AG10803 (cell line): ENCODE data around the gene HOXA3.
A peak's percentile ranks its signal among the peaks of the same experiment; 100 is the strongest.

Experiments
- DNase-seq: peaks from one replicate; pipeline ENCODE4 v3.0.0; 2010; ENCODE audit warnings: low read depth
- H3K4me3 ChIP-seq: 2 replicates; pipeline ENCODE4 v1.5.1; 2011; ENCODE audit warnings: mild to moderate bottlenecking, low read length, control low read depth
- TF ChIP-seq, protein P1 (sequence below): conservative IDR thresholded peaks from 2 replicates; pipeline ENCODE4 v1.5.1; 2011; ENCODE audit warnings: mild to moderate bottlenecking, low read length, control low read depth, inconsistent platforms

HOXA3 gene

DNA sequence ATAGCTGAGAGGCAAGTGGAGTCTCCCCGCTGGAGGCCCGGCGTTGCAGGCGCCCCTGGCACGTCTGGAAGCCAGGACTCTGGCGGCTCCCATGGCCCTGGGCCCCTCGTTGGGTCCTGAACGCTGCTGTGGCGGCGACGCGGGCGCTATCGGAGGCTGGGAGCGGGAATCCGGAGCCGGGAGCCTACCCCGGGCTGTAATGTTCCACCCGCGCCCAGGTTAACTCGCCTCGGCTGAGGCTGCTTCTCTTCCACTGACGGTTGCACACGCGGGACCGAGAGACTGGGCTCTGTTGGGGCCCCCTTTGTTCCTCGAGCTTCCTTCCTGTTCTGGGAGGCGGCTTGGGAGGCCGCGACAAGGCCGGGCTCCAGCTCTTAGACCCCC lies 7.6 kb downstream of the HOXA3 start:
- TF ChIP-seq, protein P1, sequence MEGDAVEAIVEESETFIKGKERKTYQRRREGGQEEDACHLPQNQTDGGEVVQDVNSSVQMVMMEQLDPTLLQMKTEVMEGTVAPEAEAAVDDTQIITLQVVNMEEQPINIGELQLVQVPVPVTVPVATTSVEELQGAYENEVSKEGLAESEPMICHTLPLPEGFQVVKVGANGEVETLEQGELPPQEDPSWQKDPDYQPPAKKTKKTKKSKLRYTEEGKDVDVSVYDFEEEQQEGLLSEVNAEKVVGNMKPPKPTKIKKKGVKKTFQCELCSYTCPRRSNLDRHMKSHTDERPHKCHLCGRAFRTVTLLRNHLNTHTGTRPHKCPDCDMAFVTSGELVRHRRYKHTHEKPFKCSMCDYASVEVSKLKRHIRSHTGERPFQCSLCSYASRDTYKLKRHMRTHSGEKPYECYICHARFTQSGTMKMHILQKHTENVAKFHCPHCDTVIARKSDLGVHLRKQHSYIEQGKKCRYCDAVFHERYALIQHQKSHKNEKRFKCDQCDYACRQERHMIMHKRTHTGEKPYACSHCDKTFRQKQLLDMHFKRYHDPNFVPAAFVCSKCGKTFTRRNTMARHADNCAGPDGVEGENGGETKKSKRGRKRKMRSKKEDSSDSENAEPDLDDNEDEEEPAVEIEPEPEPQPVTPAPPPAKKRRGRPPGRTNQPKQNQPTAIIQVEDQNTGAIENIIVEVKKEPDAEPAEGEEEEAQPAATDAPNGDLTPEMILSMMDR: no peak
- H3K4me3 ChIP-seq: no peak overlapping the region
- no peak for DNase-seq

DNA sequence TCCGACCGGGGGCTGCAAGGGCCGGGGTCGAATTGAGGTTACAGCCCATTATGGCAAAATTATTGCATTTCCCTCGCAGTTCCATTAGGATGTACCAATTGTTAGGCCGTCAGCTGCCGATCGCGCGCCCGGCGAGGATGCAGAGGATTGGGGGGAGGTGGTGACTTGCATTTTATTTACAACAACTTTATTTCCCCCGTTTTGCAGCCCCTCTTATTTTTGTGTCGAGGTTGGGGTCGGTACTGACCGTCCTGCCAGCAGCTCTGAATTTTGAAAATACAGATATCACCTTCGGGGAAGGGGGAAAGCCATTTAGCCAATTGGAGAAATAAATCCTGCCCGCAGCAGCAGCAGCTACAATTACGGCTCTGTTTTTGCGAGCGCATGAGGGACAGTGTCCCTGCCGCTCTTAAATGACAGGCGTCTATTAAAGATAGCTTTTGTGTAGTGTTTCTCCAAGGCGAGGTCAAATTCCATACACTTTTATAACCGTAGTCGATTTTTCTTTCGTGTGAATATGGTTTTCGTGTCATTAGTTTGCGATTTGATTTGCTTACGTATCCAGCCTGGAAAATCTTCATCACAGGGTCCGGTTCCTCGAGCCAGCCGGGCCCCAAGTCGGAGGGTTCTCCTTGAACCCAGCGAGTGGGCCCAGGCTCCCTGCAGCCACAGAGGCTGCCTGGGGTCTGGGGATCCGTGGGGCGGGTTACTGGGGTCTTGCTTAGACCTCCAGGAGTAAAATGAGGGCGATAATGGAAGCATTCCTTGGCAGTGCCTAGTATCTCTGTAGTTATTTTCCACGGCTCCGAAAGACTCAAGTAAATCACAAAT lies 8.2 kb downstream of the HOXA3 start:
- TF ChIP-seq, protein P1: no peak
- no peak overlapping the region for H3K4me3 ChIP-seq
- no peak for DNase-seq

DNA sequence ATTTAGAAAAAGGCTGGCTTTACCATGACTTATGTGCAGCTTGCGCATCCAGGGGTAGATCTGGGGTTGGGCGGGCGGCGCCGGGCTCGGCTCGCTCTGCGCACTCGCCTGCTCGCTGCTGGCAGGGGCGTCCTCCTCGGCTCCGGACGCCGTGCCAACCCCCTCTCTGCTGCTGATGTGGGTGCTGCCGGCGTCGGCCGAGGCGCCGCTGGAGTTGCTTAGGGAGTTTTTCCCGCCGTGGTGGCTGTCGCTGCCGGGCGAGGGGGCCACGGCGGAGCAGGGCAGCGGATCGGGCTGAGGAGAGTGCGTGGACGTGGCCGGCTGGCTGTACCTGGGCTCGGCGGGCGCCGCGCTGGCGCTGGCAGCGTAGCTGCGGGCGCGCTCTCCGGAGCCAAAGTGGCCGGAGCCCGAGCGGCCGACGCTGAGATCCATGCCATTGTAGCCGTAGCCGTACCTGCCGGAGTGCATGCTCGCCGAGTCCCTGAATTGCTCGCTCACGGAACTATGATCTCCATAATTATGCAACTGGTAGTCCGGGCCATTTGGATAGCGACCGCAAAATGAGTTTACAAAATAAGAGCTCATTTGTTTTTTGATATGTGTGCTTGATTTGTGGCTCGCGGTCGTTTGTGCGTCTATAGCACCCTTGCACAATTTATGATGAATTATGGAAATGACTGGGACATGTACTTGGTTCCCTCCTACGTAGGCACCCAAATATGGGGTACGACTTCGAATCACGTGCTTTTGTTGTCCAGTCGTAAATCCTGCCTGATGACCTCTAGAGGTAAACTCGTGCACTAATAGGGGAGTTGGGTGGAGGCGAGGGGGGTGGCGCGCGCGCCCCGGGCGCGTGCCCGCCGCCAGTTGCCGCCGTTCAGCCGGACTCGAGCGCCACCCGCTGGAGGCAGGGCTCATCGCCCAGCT lies 9.1 kb downstream of the HOXA3 start, which contains the start of gene HOXA5:
Gene HOXA5, minus strand, starts transcription at position 659 of the 927 bp plus-strand sequence. Its CDS starts 74 bp downstream, at position 585.
- TF ChIP-seq, protein P1: peak; percentile 45
- peak; percentile 85 for DNase-seq
- peak within 1 kb of the TSS; percentile 56 for H3K4me3 ChIP-seq

DNA sequence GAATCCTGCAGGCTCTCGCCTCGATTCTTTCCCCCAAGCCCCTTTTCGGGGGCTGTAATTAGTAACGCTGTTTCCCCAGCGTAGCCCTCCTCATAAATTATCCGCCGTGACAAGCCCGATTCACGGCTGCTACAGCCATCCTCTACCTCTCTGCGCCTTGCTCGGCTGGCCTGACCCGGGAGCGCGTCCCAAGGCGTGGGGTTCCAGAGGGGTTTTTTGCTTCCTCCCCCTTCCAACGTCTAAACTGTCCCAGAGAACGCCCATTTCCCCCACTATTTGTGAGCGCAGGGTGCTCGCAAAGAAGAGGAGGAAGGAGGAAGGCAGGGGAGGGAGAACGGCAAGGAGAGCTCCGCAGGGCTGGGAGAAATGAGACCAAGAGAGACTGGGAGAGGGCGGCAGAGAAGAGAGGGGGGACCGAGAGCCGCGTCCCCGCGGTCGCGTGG lies 9.8 kb downstream of the HOXA3 start:
- no peak for DNase-seq
- peak overlapping the region; percentile 56 for H3K4me3 ChIP-seq
- TF ChIP-seq, protein P1: no peak

DNA sequence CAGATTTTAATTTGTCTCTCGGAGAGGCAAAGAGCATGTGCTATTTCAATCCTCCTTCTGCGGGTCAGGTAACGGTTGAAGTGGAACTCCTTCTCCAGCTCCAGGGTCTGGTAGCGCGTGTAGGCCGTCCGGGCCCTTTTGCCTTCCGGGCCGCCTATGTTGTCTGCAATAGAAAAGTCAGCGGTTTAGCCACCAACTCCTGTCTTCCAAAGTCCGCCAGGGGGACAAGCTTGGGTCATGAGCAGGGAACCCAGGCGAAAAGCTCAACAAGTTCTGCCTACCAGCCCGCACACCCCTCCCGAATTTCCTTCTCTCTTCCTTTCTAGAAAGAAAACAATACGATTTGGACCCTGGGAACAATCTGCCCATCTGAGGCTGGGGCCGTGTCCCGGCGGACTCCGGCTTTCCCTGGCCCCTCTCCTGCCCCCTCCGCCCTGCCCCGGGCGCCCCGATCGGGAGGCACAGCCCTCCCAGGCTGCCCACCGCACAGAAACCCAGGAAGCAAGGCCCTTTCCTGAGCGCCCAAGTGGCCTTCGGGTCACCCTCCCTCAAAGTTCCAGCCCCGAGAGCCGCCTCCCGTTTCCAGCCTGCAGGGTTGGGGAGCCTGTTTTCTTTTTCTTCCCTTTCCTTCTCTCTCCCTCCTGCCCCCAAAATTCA lies 10.3 kb downstream of the HOXA3 start:
- TF ChIP-seq, protein P1: no peak
- DNase-seq: no peak
- peak overlapping the region; percentile 56 for H3K4me3 ChIP-seq

DNA sequence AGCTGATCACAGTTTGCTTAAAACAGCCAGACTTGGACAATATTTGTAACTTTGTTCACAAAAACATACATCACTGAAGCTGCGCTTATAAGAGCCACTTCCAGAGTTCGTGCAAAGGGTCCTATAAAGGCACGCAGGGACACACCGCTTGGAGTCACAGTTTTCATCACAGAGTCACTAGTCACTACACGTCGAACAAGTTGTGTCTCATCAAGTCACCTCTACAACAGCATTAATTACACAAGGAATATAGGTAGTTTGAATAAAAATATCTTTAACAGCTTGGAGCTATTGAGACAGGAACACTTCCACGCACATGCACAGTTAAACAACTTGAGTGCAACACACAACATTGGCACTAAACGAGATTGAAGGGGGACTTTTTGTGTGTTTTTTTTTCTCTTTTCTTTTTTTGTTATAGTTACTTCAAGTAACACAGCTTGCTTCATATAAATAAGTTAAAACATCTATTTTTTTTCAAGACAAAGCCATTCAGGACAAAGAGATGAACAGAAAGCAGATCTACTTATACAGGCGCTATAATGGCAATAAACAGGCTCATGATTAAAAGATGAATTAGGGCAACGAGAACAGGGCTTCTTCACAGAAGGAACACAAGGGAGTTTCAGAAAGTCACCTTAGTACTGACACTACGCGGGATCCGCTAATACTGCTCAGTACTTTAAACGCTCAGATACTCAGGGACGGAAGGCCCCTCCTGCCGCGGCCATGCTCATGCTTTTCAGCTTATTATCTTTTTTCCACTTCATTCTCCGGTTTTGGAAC lies 11.1 kb downstream of the HOXA3 start:
- no peak for DNase-seq
- H3K4me3 ChIP-seq: no peak overlapping the region
- TF ChIP-seq, protein P1: no peak
